K562 (cell line): ENCODE results near the gene HDAC3. TPM values are rescaled to one million over a fixed set of nuclear protein-coding genes. Genes with fewer than 3 reads are reported as not detected.
A peak's percentile ranks its signal among the peaks of the same experiment; 100 is the strongest.

Experiments
- CHD2 ChIP-seq: IDR thresholded peaks from 2 replicates; pipeline ENCODE4 v1.6.1; 2011; ENCODE audit warnings: low read depth, low read length
- DPF2 ChIP-seq: fragments of 450-650 bp; IDR thresholded peaks from 2 replicates; pipeline ENCODE4 v1.6.1; 2016
- FOS ChIP-seq: IDR thresholded peaks from 3 replicates; pipeline ENCODE4 v1.6.1; 2011; ENCODE audit not compliant: insufficient read length; ENCODE audit errors: extremely low read depth
- HMGN3 ChIP-seq: IDR thresholded peaks from 2 replicates; pipeline ENCODE4 v1.6.1; 2011; ENCODE audit warnings: borderline replicate concordance, low read depth, mild to moderate bottlenecking, mixed read lengths, low read length; ENCODE audit not compliant: insufficient read length; ENCODE audit errors: extremely low read depth
- HNRNPUL1 ChIP-seq: fragments of 200-400 bp; formaldehyde crosslinking; IDR thresholded peaks from 2 replicates; pipeline ENCODE4 v1.6.1; 2017; ENCODE audit warnings: low read length
- MEF2A ChIP-seq: IDR thresholded peaks from 2 replicates; pipeline ENCODE4 v1.6.1; 2011; ENCODE audit warnings: low read depth, mild to moderate bottlenecking, low read length, moderate library complexity; ENCODE audit not compliant: control insufficient read depth
- NUFIP1 ChIP-seq: fragments of 450-650 bp; IDR thresholded peaks from 2 replicates; pipeline ENCODE4 v1.6.1; 2018; ENCODE audit not compliant: partially characterized antibody
- RBM14 ChIP-seq: fragments of 200-400 bp; formaldehyde crosslinking; IDR thresholded peaks from 2 replicates; pipeline ENCODE4 v1.6.1; 2018; ENCODE audit warnings: low read depth, mild to moderate bottlenecking, low read length, moderate library complexity, borderline replicate concordance; ENCODE audit not compliant: insufficient read depth
- STAT5A ChIP-seq: IDR thresholded peaks from 2 replicates; pipeline ENCODE4 v1.6.1; 2012; ENCODE audit warnings: low read length, inconsistent platforms, borderline replicate concordance
- XRCC4 ChIP-seq: IDR thresholded peaks from one replicate; pipeline ENCODE4 v1.6.1; 2011; ENCODE audit not compliant: insufficient read depth, insufficient read length; ENCODE audit errors: extremely low read depth
- polyA plus RNA-seq, 8 experiments: library from polyadenylated mRNA; depleted of rRNA in 4 of 8; stranded (reverse) in 5 of 8; unstranded in 3 of 8; fragments of >200 nt; fragmentation: Nextera tagmentation in 2 of 8; fragmentation: Illumina TruSeq in 1 of 8; extraction: Ambion mirVana in 2 of 8; extraction: Trizol in 1 of 8; gene quantifications; 2 replicates each; pipeline versions ENCODE4 v1.2.1 to v1.2.3, GENCODE V29; 2011 to 2014; ENCODE audit warnings: inconsistent platforms in 1 of 8, missing spikeins in 1 of 8
- total RNA-seq, 7 experiments: library from RNA; depleted of rRNA in 6 of 7; stranded (reverse); fragments of >200 nt in 6 of 7; fragmentation: Illumina TruSeq in 2 of 7; extraction: Trizol in 2 of 7; gene quantifications; 2 replicates each; pipeline versions ENCODE4 v1.2.1 to v1.2.3, GENCODE V29; 2011 to 2021; ENCODE audit warnings: low replicate concordance in 1 of 7
- TF ChIP-seq, protein P1 (sequence below): fragments of 450-650 bp; IDR thresholded peaks from 2 replicates; pipeline ENCODE4 v1.6.1; 2016; ENCODE audit warnings: antibody characterized with exemption
- TF ChIP-seq, protein P2 (sequence below): fragments of 250-450 bp; sonication (Bioruptor Pico); IDR thresholded peaks from 2 replicates; pipeline ENCODE4 v1.4.0; 2020; ENCODE audit warnings: mild to moderate bottlenecking, moderate library complexity
- TF ChIP-seq, protein P3 (sequence below): fragments of 250-450 bp; sonication (Bioruptor Pico); IDR thresholded peaks from 2 replicates; pipeline ENCODE4 v1.8.0; 2021; ENCODE audit warnings: mild to moderate bottlenecking, moderate library complexity
- TF ChIP-seq, protein P4 (sequence below): fragments of 250-450 bp; sonication (Bioruptor Pico); IDR thresholded peaks from 2 replicates; pipeline ENCODE4 v1.5.0; 2022; ENCODE audit warnings: mild to moderate bottlenecking

The HDAC3 gene
- total and polyA plus RNA-seq, 9 of the 15 experiments (the other 6 are each of a cell fraction or from before 2014, with no cell fraction given): 89.7 to 191 (median 119) TPM

DNA sequence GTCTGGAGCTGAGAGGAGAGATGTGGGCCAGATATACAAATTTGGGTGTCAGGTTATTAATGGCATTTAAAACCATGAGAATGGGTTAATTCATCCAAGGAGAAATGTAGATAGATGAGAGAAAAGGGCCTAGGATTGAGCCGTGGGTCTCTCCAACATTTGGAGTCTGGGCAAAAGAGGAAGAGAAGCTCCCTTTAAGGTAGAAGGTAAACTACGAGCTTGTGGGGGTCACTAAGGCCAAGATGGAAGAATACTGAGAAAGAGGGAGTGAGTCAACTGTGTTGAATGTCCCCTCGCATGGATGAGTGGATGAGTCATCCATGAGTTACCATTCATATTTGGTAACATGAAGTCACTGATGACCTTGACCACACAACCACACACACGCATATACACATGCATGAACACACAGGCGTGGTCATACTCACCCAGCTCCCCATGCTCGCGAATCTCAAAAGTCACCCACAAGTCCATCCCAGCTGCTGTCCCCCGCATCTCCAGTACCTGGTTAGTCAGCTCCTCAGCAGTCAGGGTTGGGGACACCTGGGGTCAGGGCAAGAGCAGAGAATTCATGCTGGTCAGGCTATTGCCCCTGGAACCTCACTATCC, 21.4 kb upstream of the HDAC3 start (continued):
- TF ChIP-seq NUFIP1: no peak
- TF ChIP-seq, protein P1, sequence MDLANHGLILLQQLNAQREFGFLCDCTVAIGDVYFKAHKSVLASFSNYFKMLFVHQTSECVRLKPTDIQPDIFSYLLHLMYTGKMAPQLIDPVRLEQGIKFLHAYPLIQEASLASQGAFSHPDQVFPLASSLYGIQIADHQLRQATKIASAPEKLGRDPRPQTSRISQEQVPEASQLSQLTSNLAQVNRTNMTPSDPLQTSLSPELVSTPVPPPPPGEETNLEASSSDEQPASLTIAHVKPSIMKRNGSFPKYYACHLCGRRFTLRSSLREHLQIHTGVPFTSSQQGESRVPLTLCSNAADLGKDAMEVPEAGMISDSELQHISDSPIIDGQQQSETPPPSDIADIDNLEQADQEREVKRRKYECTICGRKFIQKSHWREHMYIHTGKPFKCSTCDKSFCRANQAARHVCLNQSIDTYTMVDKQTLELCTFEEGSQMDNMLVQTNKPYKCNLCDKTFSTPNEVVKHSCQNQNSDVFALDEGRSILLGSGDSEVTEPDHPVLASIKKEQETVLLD: no peak
- TF ChIP-seq XRCC4: no peak
- TF ChIP-seq, protein P2, sequence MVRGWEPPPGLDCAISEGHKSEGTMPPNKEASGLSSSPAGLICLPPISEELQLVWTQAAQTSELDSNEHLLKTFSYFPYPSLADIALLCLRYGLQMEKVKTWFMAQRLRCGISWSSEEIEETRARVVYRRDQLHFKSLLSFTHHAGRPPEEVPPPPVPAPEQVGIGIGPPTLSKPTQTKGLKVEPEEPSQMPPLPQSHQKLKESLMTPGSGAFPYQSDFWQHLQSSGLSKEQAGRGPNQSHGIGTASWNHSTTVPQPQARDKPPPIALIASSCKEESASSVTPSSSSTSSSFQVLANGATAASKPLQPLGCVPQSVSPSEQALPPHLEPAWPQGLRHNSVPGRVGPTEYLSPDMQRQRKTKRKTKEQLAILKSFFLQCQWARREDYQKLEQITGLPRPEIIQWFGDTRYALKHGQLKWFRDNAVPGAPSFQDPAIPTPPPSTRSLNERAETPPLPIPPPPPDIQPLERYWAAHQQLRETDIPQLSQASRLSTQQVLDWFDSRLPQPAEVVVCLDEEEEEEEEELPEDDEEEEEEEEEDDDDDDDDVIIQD: no peak
- no peak for TF ChIP-seq HNRNPUL1
- TF ChIP-seq FOS: peak; percentile 62
- TF ChIP-seq, protein P3, sequence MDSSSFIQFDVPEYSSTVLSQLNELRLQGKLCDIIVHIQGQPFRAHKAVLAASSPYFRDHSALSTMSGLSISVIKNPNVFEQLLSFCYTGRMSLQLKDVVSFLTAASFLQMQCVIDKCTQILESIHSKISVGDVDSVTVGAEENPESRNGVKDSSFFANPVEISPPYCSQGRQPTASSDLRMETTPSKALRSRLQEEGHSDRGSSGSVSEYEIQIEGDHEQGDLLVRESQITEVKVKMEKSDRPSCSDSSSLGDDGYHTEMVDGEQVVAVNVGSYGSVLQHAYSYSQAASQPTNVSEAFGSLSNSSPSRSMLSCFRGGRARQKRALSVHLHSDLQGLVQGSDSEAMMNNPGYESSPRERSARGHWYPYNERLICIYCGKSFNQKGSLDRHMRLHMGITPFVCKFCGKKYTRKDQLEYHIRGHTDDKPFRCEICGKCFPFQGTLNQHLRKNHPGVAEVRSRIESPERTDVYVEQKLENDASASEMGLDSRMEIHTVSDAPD (CRISPR knock-in tag): no peak
- no peak for TF ChIP-seq HMGN3
- peak; percentile 39; the same call in 1 of the 2 replicates for TF ChIP-seq STAT5A
- TF ChIP-seq DPF2: peak; percentile 69
- TF ChIP-seq, protein P4, sequence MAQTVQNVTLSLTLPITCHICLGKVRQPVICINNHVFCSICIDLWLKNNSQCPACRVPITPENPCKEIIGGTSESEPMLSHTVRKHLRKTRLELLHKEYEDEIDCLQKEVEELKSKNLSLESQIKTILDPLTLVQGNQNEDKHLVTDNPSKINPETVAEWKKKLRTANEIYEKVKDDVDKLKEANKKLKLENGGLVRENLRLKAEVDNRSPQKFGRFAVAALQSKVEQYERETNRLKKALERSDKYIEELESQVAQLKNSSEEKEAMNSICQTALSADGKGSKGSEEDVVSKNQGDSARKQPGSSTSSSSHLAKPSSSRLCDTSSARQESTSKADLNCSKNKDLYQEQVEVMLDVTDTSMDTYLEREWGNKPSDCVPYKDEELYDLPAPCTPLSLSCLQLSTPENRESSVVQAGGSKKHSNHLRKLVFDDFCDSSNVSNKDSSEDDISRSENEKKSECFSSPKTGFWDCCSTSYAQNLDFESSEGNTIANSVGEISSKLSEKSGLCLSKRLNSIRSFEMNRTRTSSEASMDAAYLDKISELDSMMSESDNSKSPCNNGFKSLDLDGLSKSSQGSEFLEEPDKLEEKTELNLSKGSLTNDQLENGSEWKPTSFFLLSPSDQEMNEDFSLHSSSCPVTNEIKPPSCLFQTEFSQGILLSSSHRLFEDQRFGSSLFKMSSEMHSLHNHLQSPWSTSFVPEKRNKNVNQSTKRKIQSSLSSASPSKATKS (CRISPR knock-in tag): no peak
- TF ChIP-seq MEF2A: peak; percentile 91
- no peak for TF ChIP-seq RBM14
- no peak for TF ChIP-seq CHD2
